KBM-7 (cell line): Measurements from ENCODE around the gene ADAT3.

ENCODE experiments used
- DNase-seq: peaks from one replicate; pipeline ENCODE4 v3.0.0-alpha.2; 2015
- in situ Hi-C: fragments of 300-500 bp; cut with MboI; formaldehyde crosslinking; loops from 2 replicates; pipeline ENCODE4 v1.14.3; 2020; ENCODE audit warnings: low sequenced_read_pairs, low pct_unique_long_range_greater_than_20kb, mixed read lengths

The ADAT3 gene

GRCh38 chr19:1947651-1948209, 42.5 kb downstream of the ADAT3 start:
- in situ Hi-C loops, result no loop called here
- no peak for DNase-seq

- in situ Hi-C loops, result no loop called here
- no peak for DNase-seq
These were observed 44.3 kb downstream of the ADAT3 start for GRCh38 chr19:1949304-1950101.

- DNase-seq, result no peak
- in situ Hi-C loops, result no loop called here
These were observed 45.4 kb downstream of the ADAT3 start for GRCh38 chr19:1950640-1951039.

GRCh38 chr19:1952635-1953034, 47.4 kb downstream of the ADAT3 start:
- no peak for DNase-seq

GRCh38 chr19:1953037-1953436, 47.8 kb downstream of the ADAT3 start:
- no peak for DNase-seq
- in situ Hi-C loops, result no loop called here

More at GRCh38 chr19:1952635-1953034, 47.4 kb downstream of the ADAT3 start:
- in situ Hi-C loops, result no loop called here

GRCh38 chr19:1953441-1954094, 48.4 kb downstream of the ADAT3 start:
- in situ Hi-C loops, result no loop called here
- no peak for DNase-seq

- no peak for DNase-seq
- in situ Hi-C loops, result no loop called here
These were observed 49.3 kb downstream of the ADAT3 start for GRCh38 chr19:1954532-1954933.

GRCh38 chr19:1955171-1956121, 50.2 kb downstream of the ADAT3 start:
- no peak for DNase-seq
- in situ Hi-C loops, result no loop called here

GRCh38 chr19:1956122-1956494, 50.9 kb downstream of the ADAT3 start:
- no peak for DNase-seq
- in situ Hi-C loops, result no loop called here

GRCh38 chr19:1956868-1957492, 51.8 kb downstream of the ADAT3 start:
- in situ Hi-C loops, result no loop called here
- no peak for DNase-seq

GRCh38 chr19:1957562-1958248, 52.5 kb downstream of the ADAT3 start:
- in situ Hi-C loops, result no loop called here
- DNase-seq, result no peak

GRCh38 chr19:1959928-1960589, 54.9 kb downstream of the ADAT3 start:
- DNase-seq, result no peak
- in situ Hi-C loops, result no loop called here

GRCh38 chr19:1961000-1961883, 56.0 kb downstream of the ADAT3 start:
- in situ Hi-C loops, result no loop called here
- DNase-seq, result no peak

GRCh38 chr19:1962674-1963073, 57.5 kb downstream of the ADAT3 start:
- in situ Hi-C loops, result no loop called here

More at GRCh38 chr19:1962674-1963073, 57.5 kb downstream of the ADAT3 start:
- no peak for DNase-seq
